HL-60 (cell line): Measurements from ENCODE around the gene MBD2.

Source experiments
- DNase-seq, 2 experiments: peaks; one replicate each; pipeline ENCODE4 v3.0.0-alpha.2; 2010 to 2020; ENCODE audit warnings: low read depth in 1 of 2, low spot score in 1 of 2
- H3K27ac ChIP-seq: fragments of 250-450 bp; sonication (Bioruptor Pico); replicated peaks from 2 replicates; pipeline ENCODE4 v1.5.1; 2020; ENCODE audit warnings: mild to moderate bottlenecking, moderate library complexity
- H3K27me3 ChIP-seq: fragments of 250-450 bp; sonication (Bioruptor Pico); 2 replicates; pipeline ENCODE4 v1.5.1; 2021; ENCODE audit warnings: mild to moderate bottlenecking, moderate library complexity; ENCODE audit not compliant: insufficient read depth, poor library complexity, severe bottlenecking
- H3K4me3 ChIP-seq: replicated peaks from 2 replicates; pipeline ENCODE4 v1.5.1; 2011; ENCODE audit warnings: mild to moderate bottlenecking, control low read depth, low read length; ENCODE audit not compliant: insufficient read depth
- GABPA ChIP-seq: IDR thresholded peaks from 2 replicates; pipeline ENCODE4 v1.6.1; 2012; ENCODE audit warnings: low read depth
- POLR2AphosphoS5 ChIP-seq: IDR thresholded peaks from 2 replicates; pipeline ENCODE4 v1.6.1; 2012; ENCODE audit warnings: low read depth
- SPI1 ChIP-seq: IDR thresholded peaks from 2 replicates; pipeline ENCODE4 v1.6.1; 2012; ENCODE audit warnings: low read depth, mild to moderate bottlenecking, borderline replicate concordance
- long read RNA-seq: library from polyadenylated mRNA; unstranded; transcript quantifications from one replicate; pipeline ENCODE4 v2.0.0, GENCODE V29; 2020
- TF ChIP-seq, protein P1 (sequence below): IDR thresholded peaks from one replicate; pipeline ENCODE4 v1.5.1; 2011; ENCODE audit warnings: low read length, control low read depth, inconsistent platforms; ENCODE audit not compliant: insufficient read depth
- TF ChIP-seq, protein P2 (sequence below): IDR thresholded peaks from 2 replicates; pipeline ENCODE4 v1.6.1; 2012; ENCODE audit warnings: low read depth; ENCODE audit not compliant: insufficient replicate concordance

Gene MBD2
- long read RNA-seq, partial matches to known transcripts: 0 of 3 reads
- long read RNA-seq, other reads (novel, unspliced or antisense): 3 of 3 reads

- Histone ChIP-seq H3K4me3 (peak within 1 kb of the TSS; percentile 77), H3K27me3 (no peaks in the 10 kb centered on the region), H3K27ac (peak within 1 kb of the TSS; percentile 73)
- DNase-seq: peak; percentile 91 to 98
- TF ChIP-seq, protein P1, sequence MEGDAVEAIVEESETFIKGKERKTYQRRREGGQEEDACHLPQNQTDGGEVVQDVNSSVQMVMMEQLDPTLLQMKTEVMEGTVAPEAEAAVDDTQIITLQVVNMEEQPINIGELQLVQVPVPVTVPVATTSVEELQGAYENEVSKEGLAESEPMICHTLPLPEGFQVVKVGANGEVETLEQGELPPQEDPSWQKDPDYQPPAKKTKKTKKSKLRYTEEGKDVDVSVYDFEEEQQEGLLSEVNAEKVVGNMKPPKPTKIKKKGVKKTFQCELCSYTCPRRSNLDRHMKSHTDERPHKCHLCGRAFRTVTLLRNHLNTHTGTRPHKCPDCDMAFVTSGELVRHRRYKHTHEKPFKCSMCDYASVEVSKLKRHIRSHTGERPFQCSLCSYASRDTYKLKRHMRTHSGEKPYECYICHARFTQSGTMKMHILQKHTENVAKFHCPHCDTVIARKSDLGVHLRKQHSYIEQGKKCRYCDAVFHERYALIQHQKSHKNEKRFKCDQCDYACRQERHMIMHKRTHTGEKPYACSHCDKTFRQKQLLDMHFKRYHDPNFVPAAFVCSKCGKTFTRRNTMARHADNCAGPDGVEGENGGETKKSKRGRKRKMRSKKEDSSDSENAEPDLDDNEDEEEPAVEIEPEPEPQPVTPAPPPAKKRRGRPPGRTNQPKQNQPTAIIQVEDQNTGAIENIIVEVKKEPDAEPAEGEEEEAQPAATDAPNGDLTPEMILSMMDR: no peak
- TF ChIP-seq POLR2AphosphoS5: peak; percentile 66
- TF ChIP-seq GABPA: 0 out of 2 replicates have a peak, but pooled peaks have one; percentile 22
- no peak for TF ChIP-seq SPI1
- TF ChIP-seq, protein P2, sequence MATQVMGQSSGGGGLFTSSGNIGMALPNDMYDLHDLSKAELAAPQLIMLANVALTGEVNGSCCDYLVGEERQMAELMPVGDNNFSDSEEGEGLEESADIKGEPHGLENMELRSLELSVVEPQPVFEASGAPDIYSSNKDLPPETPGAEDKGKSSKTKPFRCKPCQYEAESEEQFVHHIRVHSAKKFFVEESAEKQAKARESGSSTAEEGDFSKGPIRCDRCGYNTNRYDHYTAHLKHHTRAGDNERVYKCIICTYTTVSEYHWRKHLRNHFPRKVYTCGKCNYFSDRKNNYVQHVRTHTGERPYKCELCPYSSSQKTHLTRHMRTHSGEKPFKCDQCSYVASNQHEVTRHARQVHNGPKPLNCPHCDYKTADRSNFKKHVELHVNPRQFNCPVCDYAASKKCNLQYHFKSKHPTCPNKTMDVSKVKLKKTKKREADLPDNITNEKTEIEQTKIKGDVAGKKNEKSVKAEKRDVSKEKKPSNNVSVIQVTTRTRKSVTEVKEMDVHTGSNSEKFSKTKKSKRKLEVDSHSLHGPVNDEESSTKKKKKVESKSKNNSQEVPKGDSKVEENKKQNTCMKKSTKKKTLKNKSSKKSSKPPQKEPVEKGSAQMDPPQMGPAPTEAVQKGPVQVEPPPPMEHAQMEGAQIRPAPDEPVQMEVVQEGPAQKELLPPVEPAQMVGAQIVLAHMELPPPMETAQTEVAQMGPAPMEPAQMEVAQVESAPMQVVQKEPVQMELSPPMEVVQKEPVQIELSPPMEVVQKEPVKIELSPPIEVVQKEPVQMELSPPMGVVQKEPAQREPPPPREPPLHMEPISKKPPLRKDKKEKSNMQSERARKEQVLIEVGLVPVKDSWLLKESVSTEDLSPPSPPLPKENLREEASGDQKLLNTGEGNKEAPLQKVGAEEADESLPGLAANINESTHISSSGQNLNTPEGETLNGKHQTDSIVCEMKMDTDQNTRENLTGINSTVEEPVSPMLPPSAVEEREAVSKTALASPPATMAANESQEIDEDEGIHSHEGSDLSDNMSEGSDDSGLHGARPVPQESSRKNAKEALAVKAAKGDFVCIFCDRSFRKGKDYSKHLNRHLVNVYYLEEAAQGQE: peak; percentile 67
Measured at GRCh38 chr18:54224379-54225014, at the start of gene MBD2. Gene MBD2 (minus strand): TSS chr18:54224669. CDS start chr18:54224559, 110 bp downstream.

- TF ChIP-seq POLR2AphosphoS5 (peak; percentile 4; the same call in 1 of the 2 replicates), GABPA (peak; percentile 35; the same call in 1 of the 2 replicates), SPI1 (no peak)
- TF ChIP-seq, protein P1: peak; percentile 29
- TF ChIP-seq, protein P2: no peak
- Histone ChIP-seq H3K27me3 (no peaks in the 10 kb centered on the region), H3K27ac (peak overlapping the region; percentile 98), H3K4me3 (peak overlapping the region; percentile 53)
- peak; percentile 51 to 83 for DNase-seq
Measured at GRCh38 chr18:54269893-54270844, 45.7 kb upstream of the MBD2 start.

GRCh38 chr18:54268751-54269150 is 44.3 kb upstream of the MBD2 start:
- no peaks in the 10 kb centered on the region for H3K27me3 ChIP-seq
- H3K27ac ChIP-seq: peak overlapping the region; percentile 98
- no peak for DNase-seq
- H3K4me3 ChIP-seq: peak overlapping the region; percentile 53
- TF ChIP-seq, protein P1: no peak
- TF ChIP-seq GABPA: no peak
